ENCODE measurements around the gene CCDC7.

DNA sequence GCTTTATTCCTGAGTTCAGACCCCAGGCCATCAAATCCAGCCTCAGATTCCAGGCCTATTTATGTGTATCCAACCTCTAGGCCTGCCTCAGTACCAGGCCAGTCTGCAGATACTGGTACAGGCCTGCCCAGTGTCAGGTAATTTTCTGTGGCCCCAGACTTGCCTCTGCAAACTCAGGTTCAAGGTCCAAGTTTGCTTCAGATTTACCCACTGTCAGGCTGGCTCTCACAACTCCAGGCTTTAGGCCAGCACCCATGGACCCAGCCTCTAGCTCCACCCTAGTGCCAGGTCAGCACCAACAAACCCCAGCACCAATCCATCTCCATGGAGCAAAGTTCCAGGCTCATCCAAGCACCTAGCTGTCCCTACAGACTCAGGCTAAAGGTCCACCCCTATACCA lies 342.4 kb downstream of the CCDC7 start:
- TF ChIP-seq, protein P1, sequence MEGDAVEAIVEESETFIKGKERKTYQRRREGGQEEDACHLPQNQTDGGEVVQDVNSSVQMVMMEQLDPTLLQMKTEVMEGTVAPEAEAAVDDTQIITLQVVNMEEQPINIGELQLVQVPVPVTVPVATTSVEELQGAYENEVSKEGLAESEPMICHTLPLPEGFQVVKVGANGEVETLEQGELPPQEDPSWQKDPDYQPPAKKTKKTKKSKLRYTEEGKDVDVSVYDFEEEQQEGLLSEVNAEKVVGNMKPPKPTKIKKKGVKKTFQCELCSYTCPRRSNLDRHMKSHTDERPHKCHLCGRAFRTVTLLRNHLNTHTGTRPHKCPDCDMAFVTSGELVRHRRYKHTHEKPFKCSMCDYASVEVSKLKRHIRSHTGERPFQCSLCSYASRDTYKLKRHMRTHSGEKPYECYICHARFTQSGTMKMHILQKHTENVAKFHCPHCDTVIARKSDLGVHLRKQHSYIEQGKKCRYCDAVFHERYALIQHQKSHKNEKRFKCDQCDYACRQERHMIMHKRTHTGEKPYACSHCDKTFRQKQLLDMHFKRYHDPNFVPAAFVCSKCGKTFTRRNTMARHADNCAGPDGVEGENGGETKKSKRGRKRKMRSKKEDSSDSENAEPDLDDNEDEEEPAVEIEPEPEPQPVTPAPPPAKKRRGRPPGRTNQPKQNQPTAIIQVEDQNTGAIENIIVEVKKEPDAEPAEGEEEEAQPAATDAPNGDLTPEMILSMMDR (IDR thresholded peaks at IDR 0.05) = no peak
- TF ChIP-seq POLR2A (IDR thresholded peaks at IDR 0.05) = no peak

Measured in prostate gland (tissue), 2 donors.